HG03060 (cell line): Measurements from ENCODE around the gene CFAP57.

Source experiments
- ATAC-seq: cut with Tn5 transposase; IDR thresholded peaks from one replicate; pipeline ENCODE4 v1.9.1; 2021; ENCODE audit warnings: low read depth, moderate number of reproducible peaks; ENCODE audit not compliant: unreplicated experiment

CFAP57 gene

DNA sequence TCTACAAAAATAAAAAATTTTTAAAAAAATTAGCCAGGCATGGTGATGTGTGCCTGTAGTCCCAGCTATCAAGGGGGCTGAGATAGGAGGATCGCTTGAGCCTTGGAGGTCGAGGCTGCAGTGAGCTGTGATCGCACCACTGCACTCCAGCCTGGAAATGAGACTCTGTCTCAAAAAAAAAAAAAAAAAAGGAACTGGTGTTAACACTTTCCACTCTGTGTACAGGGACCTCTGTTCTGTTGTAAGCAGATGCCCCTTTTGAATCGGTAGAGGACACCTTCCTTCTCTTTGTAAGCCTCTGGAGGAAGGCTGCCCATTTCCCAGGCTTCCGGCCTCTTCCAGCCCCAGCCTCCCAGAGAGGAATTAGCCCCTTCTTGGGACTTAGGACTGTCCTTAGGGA lies 120.5 kb downstream of the CFAP57 start:
- no peak for ATAC-seq

DNA sequence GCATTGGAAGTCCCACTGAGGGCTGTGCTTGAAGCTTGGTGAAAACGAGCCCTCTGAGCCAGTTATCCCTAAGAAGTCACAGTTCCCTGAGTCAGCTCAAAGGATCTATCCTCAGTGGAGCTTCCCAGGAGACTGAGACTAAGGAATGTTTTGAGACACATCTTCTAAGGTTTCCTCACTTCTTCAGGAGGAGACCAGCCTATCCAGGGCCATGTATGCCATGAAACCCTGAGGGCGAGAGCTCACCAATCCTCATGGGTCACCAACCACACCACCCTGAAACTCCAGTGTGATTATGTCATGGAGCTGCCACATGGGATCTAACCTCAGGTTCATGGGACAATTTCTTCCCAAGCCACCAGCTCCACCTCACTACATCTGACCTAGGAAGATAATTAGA lies 121.0 kb downstream of the CFAP57 start:
- ATAC-seq = no peak

DNA sequence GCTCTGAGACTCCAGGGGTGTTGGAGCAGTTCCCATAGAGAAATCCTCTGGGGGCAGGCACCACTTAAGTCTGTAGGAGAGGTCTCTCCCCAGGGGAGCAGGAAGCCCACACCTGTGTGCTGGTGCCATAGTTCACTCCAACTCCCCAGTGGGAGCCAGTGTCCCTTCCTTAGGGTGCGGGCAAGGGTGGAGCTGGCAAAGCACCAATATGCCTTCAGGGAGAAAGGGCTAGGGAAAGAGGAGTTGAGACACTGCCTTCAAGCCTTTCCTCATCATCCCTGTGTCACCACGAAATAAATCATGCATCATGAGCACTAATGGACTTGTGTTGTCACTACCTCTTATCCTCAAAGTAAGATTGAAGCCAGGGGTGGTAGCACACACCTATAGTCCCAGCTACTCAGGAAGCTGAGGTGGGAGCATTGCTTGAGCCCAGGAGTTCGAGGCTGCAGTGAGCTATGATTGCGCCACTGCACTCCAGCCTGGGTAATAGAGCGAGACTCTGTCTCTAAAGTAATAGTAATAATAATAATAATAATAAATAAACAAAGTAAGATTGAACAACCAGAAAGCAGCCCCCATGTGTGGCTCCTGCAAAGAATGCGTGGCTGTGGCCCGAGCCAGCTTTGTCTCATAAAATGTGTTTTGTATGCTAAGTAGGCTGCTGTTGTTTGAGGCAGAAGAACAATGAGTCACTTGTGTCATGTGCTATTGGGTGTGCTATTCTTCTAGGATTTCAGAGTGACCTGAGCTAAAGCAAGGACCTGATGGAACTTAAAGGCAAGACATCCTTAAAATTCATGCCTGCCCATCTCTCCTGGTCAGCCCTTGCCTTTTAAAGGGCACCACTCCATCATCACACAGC lies 122.0 kb downstream of the CFAP57 start:
- no peak for ATAC-seq

DNA sequence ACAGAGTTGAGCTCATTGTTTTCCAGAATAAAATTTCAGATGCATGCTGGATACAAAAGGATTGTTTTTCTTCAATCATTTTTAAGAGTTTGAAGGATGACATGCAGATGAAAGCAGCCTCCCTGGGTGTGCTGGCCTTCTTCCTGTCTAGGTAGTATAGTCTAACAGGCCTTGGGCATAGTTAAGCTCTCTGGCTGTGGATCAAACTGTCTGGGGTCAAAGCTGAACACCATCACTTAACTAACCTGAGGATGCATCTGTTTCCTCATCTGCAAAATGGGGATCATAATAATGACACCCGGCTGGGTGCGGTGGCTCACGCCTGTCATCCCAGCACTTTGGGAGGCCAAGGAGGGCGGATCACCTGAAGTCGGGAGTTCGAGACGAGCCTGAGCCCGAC lies 122.6 kb downstream of the CFAP57 start:
- ATAC-seq = no peak

DNA sequence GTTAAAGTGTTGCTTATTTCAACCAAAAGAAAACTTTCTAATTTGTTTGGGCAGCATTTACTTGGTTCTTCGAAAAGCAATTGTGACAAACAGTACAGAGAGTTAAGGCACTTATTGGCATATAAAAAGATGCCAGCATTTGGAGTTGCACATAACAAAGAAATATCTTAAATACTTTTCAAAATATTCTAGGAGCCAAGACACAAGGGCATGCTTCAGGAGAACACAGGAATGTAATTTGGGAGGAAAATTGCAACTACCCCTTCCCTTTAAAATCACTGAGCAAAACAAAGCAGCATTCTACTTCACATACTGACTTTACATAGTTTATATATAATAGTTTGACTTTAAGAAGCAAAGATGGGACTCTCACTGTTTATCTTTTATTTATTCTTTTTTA lies 124.1 kb downstream of the CFAP57 start:
- no peak for ATAC-seq

DNA sequence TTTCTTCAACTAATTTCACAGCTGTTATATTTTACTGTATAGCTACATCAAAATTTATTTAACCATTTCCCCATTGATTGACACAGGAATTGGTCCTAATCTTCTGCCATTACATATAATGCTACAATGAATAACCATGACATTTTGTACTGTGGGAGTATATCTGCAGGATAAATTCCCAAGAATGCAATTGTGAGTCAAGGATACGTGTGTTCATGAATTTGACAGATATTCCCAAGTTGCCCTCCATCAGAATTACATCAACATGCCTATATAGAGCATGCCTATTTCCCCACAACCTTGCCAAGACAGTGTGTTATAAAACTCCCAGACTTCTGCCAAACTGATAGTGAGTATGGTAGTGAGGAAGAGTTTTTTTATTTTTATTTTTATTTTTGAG lies 125.9 kb downstream of the CFAP57 start:
- ATAC-seq = no peak

DNA sequence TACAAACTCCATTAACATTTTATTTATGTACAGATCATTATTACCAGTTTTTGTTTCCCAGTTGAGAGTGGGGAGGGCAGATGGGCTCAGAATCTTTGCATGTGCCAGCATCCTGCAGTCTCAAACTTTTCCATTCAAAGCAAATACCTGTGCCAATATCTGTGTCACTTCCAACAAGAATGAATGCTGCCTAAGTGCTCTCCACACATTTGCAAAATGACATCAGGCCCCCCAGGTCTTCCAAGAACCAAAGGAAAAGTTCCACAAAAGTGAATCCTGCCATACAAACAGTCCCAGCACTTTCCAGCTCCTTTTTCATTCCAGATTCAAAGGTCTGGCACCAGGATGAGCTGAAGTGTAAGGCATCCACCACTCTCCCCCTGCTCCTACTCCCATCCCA lies 127.0 kb downstream of the CFAP57 start:
- no peak for ATAC-seq

DNA sequence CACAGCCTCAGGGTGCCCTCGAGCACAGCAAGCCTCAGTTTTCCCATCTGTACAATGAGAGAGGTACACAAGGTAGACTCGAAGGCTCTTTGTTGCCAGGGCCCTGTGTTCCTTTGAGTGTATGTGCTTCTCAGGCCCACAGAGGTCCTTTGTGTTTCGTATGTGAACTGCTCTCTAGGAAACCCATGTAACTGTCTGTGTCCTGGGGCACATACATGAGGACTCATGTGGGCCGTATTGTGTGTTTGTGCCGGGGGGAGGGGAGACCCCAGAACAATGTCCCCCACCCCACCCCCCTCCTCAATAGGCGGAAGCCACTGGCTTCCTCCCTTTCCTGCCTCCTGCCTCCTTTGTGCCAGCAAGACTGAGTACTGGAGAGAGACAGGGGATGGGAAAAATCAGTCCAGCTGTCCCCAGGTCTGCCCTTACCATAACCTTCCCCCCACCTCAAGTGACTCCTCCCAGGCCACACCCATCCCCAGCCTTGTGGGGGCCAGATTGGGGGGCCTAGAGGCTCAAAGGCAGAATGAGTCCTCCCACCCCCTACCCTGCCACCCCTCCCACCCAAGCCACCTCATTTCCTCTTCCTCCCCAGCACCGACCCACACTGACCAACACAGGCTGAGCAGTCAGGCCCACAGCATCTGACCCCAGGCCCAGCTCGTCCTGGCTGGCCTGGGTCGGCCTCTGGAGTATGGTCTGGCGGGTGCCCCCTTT lies 128.4 kb downstream of the CFAP57 start, which contains the start of gene TIE1:
Gene TIE1 (plus strand): TSS at position 605 of the 717 bp plus-strand sequence. CDS start 90 bp downstream, at position 695.
- ATAC-seq = no peak

DNA sequence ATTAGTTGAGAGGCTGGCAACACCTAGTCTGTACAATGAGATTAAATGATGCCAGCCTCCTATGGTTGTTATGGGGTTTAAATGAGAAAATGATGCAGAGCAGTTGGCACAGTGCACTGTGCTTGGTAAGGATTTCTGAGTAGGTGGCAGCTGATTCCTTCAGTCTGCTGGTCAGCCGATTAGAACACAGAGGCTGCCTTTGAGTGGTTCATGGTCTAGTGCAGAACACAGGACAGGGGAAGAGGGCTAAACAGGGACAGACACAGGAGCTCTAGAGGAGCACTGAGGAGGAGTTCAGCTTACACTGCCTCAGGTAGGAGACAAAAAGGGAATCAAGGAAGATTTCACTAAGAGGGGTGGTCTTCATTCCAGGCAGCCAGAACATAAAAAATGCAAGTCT lies 130.1 kb downstream of the CFAP57 start:
- ATAC-seq = no peak

DNA sequence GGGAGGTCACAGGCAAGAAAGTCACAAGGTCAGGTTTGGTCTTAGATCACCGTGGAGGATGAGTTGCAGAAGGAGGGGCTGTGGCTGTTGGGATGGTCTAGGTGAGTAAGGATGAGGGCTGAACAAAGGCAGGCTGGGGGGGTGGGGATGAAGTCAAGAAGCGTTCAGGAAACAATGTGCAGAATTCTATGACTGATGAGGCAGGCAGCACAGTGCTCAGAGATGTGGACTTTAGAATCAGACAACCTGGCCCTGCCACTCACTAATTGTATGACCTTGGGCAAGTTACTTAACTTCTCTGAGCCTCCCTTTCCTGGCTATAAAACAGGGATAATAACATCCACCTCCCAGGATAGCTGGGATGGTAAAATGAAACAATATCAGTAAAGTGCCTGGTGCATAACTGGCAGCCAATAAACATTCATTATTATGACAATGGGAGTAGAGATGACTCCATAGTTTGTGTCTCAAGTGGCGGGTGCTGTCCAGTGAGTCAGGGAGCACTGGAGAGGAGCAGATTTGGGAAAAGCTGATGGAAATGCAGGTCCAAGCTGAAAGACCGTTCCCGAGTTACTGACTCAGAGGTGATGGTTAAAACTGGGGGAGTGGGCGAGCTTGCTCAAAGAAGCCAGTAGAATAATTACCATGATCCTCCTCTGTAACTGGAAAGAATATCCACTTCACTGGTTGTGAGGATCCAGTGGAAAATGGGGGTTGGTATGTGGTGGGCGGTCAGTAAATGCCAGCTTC lies 130.8 kb downstream of the CFAP57 start:
- no peak for ATAC-seq

DNA sequence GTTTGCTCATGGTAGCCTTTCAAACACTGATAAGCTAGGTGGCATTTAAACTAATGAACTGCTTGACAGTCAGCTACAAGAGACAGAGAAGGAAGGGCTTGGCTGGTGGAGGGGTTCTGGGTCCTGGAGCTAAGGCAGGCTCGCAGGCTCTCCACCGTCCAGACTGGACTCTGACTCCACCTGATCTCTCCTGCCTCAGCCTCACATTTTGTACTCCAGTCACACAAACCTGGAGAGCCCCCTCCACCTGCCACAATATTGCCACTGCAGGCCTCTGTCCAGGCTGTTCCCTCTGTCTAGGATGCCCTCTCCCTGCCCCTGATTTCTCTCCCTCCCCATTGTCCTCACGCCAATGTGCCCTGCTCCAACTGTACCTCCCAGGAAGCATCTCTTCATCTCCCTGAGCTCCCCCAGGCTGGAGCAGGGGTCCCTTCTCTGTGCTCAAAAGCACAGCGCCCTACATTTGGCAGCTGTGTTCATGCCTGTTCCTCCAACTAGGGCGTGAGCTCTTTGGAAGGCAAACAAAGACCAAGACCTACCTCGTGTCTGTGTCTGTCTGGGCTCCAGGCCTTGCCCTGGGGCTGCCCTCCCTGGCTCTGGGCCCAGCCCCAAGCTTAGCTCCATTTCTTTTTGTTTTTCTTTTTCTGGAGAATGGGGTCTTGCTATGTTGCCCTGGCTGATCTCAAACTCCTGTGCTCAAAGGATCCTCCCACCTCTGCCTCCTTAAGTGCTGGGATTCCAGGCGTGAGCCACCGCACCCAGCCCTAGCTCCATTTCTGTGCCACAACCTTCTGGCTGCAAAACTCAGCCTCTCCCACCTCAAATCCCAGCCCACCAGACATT lies 131.6 kb downstream of the CFAP57 start:
- ATAC-seq = no peak
